ENCODE results near the gene RTCB.
A peak's percentile ranks its signal among the peaks of the same experiment; 100 is the strongest.

RTCB gene

DNA sequence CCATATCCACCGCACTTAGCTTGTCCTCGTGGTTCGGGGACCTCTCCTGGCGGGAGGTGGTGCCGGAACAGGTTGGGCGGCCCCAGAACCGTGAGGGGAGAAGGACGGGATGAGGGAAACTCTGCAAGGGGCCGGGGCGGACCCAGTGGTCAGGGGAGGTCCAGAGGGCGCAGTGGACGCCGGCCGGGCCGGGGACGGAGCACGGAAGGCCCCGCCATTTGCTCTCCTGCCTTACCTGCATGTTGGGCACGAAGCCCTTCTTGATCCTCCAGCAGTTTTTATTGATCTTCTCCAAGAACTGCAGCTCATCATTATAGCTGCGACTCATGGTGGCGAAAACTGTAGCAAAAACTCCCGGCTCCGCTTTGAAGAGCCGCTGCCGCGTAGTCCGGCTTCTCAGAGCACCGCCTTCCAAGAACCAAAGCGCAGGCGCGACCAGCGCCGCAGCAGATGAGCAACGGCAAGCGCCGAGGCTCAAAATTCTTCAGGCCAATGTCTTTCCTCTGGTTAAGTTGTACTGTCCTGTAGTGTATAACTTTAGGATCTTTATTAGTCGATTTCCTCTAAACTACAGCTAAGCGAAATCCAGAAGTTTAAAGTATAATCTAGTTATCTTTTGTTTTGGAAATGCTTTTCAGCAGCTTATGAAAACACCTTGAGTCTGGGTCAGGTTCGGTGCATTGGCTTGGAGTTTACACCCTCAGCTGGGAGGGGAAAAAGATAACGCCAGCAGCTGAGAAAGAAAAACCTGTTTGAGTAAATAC is at the start of gene RTCB:
Gene RTCB, minus strand, starts transcription at position 419 of the 764 bp plus-strand sequence. Its CDS starts 91 bp downstream, at position 328.
- no peak for TF ChIP-seq CTCF (IDR thresholded peaks at IDR 0.05; ENCODE audit: insufficient read depth, missing control alignments)
- FAIRE-seq (no peak), DNase-seq (ENCODE audit: insufficient read length, low spot score) (peak; percentile 31)

DNA sequence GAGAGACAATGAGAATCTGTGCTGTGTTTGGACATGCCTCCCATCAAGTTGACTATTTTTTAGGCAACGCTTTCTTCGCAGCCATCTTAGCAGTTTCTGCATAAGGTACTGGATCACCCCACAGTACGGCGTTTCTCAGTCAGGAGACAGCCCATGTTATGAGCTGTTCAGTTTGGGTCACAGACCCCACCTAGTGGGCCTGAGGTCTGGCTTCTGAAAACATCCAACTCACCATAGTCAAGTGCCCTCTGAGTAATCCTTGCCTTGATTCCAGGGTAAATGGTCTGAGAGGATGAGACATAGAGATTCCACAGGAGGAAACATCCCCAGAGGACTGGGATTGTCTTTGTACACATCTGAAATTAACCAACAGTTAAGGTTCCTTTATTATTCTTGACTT is 45.0 kb upstream of the RTCB start:
- FAIRE-seq (no peak), DNase-seq (ENCODE audit: insufficient read length, low spot score) (no peak)
- TF ChIP-seq CTCF (IDR thresholded peaks at IDR 0.05; ENCODE audit: insufficient read depth, missing control alignments), result no peak

- DNase-seq (ENCODE audit: insufficient read length, low spot score) (no peak), FAIRE-seq (no peak)
- no peak for TF ChIP-seq CTCF (IDR thresholded peaks at IDR 0.05; ENCODE audit: insufficient read depth, missing control alignments)
These were observed 36.9 kb upstream of the RTCB start for GRCh38 chr22:32448980-32449379.

DNA sequence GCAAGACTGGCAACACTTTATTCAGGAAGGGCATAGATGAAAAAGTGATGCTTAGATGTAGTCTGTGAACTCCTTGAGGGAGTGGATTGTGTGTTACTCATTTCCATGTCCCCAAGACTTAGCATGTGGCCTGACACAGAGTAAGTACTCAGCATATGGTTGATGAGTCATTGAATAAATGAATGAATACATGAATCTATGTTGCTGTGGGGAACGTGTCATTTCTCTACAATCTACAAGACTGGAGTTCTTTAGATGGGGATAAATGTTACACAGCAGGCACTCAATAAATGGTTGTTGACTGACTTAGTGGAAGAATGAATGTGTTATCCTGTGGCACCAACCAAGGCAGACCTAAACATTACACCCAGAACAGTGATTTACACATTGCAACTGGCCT is 34.3 kb upstream of the RTCB start:
- FAIRE-seq, result no peak
- no peak for TF ChIP-seq CTCF (IDR thresholded peaks at IDR 0.05; ENCODE audit: insufficient read depth, missing control alignments)
- no peak for DNase-seq (ENCODE audit: insufficient read length, low spot score)

DNA sequence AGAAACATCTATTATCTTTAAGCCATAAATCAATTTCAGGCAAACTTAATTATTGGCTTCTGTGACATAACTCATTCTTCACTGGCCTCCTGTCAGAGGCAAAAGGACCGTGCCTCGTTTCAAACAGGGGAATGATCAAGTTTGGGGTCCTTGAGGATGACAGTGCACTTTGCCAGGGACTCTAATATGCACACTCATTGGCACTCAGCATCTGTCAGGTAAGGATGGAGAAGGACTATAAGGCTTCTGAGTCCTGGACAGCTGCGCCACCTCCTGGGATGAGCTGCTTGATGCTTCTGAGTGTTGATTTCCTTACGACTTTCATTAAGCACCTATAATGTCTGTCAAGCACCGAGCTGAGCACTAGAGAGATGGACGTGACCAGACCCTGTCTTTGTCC is 32.0 kb upstream of the RTCB start:
- no peak for FAIRE-seq
- TF ChIP-seq CTCF (IDR thresholded peaks at IDR 0.05; ENCODE audit: insufficient read depth, missing control alignments), result peak; percentile 41
- DNase-seq (ENCODE audit: insufficient read length, low spot score), result no peak

- FAIRE-seq (no peak), DNase-seq (ENCODE audit: insufficient read length, low spot score) (no peak)
- TF ChIP-seq CTCF (IDR thresholded peaks at IDR 0.05; ENCODE audit: insufficient read depth, missing control alignments), result no peak
These were observed 18.3 kb upstream of the RTCB start for GRCh38 chr22:32430352-32430751.

DNA sequence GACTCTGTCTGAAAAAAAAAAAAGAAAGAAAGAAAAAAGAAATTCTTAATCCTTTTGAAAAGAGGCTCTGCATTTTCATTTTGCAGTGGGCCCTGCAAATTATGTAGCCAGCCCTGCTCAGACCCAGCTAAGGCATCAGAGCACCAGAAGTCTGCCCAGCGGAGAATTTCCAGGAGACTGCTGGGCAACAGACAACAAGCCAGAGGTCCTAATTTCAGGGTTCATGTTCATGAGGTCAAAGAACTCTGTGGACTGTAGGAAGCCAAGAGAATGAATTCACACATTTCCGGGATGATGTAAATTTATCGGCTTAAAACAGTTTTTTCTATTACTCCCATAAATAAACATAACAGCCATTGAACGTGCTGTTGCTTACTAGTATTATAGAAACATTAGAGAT is 14.8 kb upstream of the RTCB start:
- TF ChIP-seq CTCF (IDR thresholded peaks at IDR 0.05; ENCODE audit: insufficient read depth, missing control alignments), result no peak
- FAIRE-seq (no peak), DNase-seq (ENCODE audit: insufficient read length, low spot score) (no peak)

Data from D721Med (cell line).